HCT116 (cell line): ENCODE measurements around the gene PRPH2. TPM values are rescaled to one million over a fixed set of nuclear protein-coding genes. Genes with fewer than 3 reads are reported as not detected.

Experiments used
- ATAC-seq: fragments of 200-7000 bp; cut with Tn5 transposase; 2 replicates; pipeline ENCODE4 v1.9.1; 2020; ENCODE audit warnings: mild to moderate bottlenecking, moderate library complexity
- BruUV-seq: library from RNA; stranded (reverse); fragments of 400-500 nt; replicated peaks from 2 replicates; lab custom pipeline; 2021; lab: Mats Ljungman, UMichigan
- CTCF ChIA-PET: fragments of 300-600 bp; sonication (Branson Sonifier 250); formaldehyde crosslinking; loops from one replicate; lab custom pipeline; 2021; ENCODE audit warnings: antibody characterized with exemption; lab: Charles Lee
- POLR2A ChIA-PET: fragments of 300-600, 350-600 bp; sonication (Branson Sonifier 250); formaldehyde crosslinking; loops from one replicate; lab custom pipeline; 2021; ENCODE audit warnings: antibody characterized with exemption; lab: Charles Lee
- RAD21 ChIA-PET, 2 experiments: fragments of 300-600 bp; sonication (Branson Sonifier 250); formaldehyde crosslinking; loops; one replicate each; lab custom pipeline; 2023; ENCODE audit warnings: low total read pairs in 2 of 2; ENCODE audit not compliant: uncharacterized antibody in 2 of 2, unreplicated experiment in 2 of 2, low non-redundant PET in 1 of 2; lab: Charles Lee
- DNase-seq: peaks from one replicate; pipeline ENCODE4 v3.0.0-alpha.2; 2010; ENCODE audit warnings: low read depth, low spot score
- H2AFZ ChIP-seq: fragments of 200-600 bp; shearing (Covaris generic), sonication (generic); 2 replicates; pipeline ENCODE4 v1.6.1; 2017; ENCODE audit warnings: low read depth, mixed run types, mixed read lengths, antibody characterized with exemption, low read length; ENCODE audit not compliant: poor library complexity, severe bottlenecking
- H3K27ac ChIP-seq: 2 replicates; pipeline ENCODE4 v1.5.1; 2012; ENCODE audit warnings: low read depth, low read length
- H3K27me3 ChIP-seq: fragments of 200-600 bp; sonication (generic); 2 replicates; pipeline ENCODE4 v1.6.1; 2016; ENCODE audit warnings: mixed run types, low read length, mixed read lengths; ENCODE audit not compliant: insufficient read depth
- H3K36me3 ChIP-seq, 2 experiments: fragments of 200-500 bp in 1 of 2; fragments of 200-600 bp in 1 of 2; sonication (Bioruptor generic) in 1 of 2; sonication (generic) in 1 of 2; 2 replicates each; pipeline versions ENCODE4 v1.5.1 to v1.6.1; 2014 to 2016; ENCODE audit warnings: low read length in 2 of 2, inconsistent platforms in 1 of 2, mixed read lengths in 1 of 2, mixed run types in 1 of 2; ENCODE audit not compliant: insufficient read depth in 2 of 2, control insufficient read depth in 1 of 2
- H3K4me1 ChIP-seq, 2 experiments: fragments of 200-600 bp in 1 of 2; sonication (generic) in 1 of 2; 2 replicates each; pipeline versions ENCODE4 v1.5.1 to v1.6.1; 2012 to 2017; ENCODE audit warnings: low read length in 2 of 2, inconsistent platforms in 1 of 2, mild to moderate bottlenecking in 1 of 2, mixed read lengths in 1 of 2, mixed run types in 1 of 2, moderate library complexity in 1 of 2; ENCODE audit not compliant: insufficient read depth in 2 of 2, control insufficient read depth in 1 of 2
- H3K4me2 ChIP-seq: fragments of 200-600 bp; sonication (generic); 2 replicates; pipeline ENCODE4 v1.6.1; 2017; ENCODE audit warnings: mixed run types, low read length, mixed read lengths
- H3K4me3 ChIP-seq, 2 experiments: fragments of 200-600 bp in 1 of 2; sonication (generic) in 1 of 2; replicated peaks in 1 of 2; 2 replicates each; pipeline ENCODE4 v1.5.1; 2011 to 2016; ENCODE audit warnings: low read length in 2 of 2, control low read depth in 1 of 2, low read depth in 1 of 2, mild to moderate bottlenecking in 1 of 2, mixed read lengths in 1 of 2, mixed run types in 1 of 2
- H3K79me2 ChIP-seq: fragments of 200-600 bp; sonication (generic); 2 replicates; pipeline ENCODE4 v1.6.1; 2017; ENCODE audit warnings: mild to moderate bottlenecking, mixed run types, low read length, moderate library complexity, mixed read lengths; ENCODE audit not compliant: insufficient read depth
- H3K9ac ChIP-seq: fragments of 200-600 bp; sonication (generic); 2 replicates; pipeline ENCODE4 v1.6.1; 2016; ENCODE audit warnings: low read length, mixed read lengths
- H3K9me2 ChIP-seq: fragments of 200-600 bp; sonication (generic), shearing (Covaris generic); 2 replicates; pipeline ENCODE4 v1.6.1; 2017; ENCODE audit warnings: mixed run types, mild to moderate bottlenecking, moderate library complexity; ENCODE audit not compliant: insufficient read depth
- H3K9me3 ChIP-seq, 2 experiments: fragments of 200-500 bp in 1 of 2; fragments of 200-600 bp in 1 of 2; sonication (Bioruptor generic) in 1 of 2; sonication (generic) in 1 of 2; 2 replicates each; pipeline ENCODE4 v1.6.1; 2014 to 2017; ENCODE audit warnings: low read length in 2 of 2, mixed read lengths in 2 of 2, inconsistent platforms in 1 of 2, low read depth in 1 of 2, mild to moderate bottlenecking in 1 of 2, mixed run types in 1 of 2, moderate library complexity in 1 of 2; ENCODE audit not compliant: control insufficient read depth in 1 of 2, insufficient read depth in 1 of 2
- H4K20me1 ChIP-seq: fragments of 200-600 bp; sonication (generic), shearing (Covaris generic); 2 replicates; pipeline ENCODE4 v1.6.1; 2017; ENCODE audit warnings: mixed run types, mild to moderate bottlenecking, moderate library complexity; ENCODE audit not compliant: insufficient read depth
- EZH2 ChIP-seq: fragments of 200-600 bp; sonication (generic); IDR thresholded peaks from 2 replicates; pipeline ENCODE4 v1.6.1; 2017; ENCODE audit warnings: antibody characterized with exemption, mixed run types
- EZH2phosphoT487 ChIP-seq: fragments of 200-600 bp; IDR thresholded peaks from 2 replicates; pipeline ENCODE4 v1.6.1; 2018; ENCODE audit warnings: antibody characterized with exemption, borderline replicate concordance
- FOSL1 ChIP-seq: IDR thresholded peaks from 2 replicates; pipeline ENCODE4 v1.6.1; 2012; ENCODE audit warnings: low read depth
- JUND ChIP-seq: IDR thresholded peaks from 2 replicates; pipeline ENCODE4 v1.6.1; 2012
- SIN3A ChIP-seq: IDR thresholded peaks from 2 replicates; pipeline ENCODE4 v1.6.1; 2012; ENCODE audit warnings: low read depth
- ZNF274 ChIP-seq: fragments of 200-500 bp; sonication (Bioruptor generic); IDR thresholded peaks from 2 replicates; pipeline ENCODE4 v1.6.1; 2014; ENCODE audit warnings: mild to moderate bottlenecking, low read depth, low read length, inconsistent platforms
- intact Hi-C: fragments of 100-400 bp; cut with micrococcal nuclease; formaldehyde crosslinking; loops from 2 replicates; pipeline ENCODE4 v1.10.0; 2022
- total RNA-seq: library from RNA; stranded (reverse); gene quantifications from one replicate; pipeline ENCODE4 v1.2.1, GENCODE V29; 2021; ENCODE audit not compliant: unreplicated experiment
- TF ChIP-seq, protein P1 (sequence below): IDR thresholded peaks from 2 replicates; pipeline ENCODE4 v1.6.1; 2012
- TF ChIP-seq, protein P2 (sequence below): IDR thresholded peaks from 2 replicates; pipeline ENCODE4 v1.6.1; 2011; ENCODE audit warnings: mild to moderate bottlenecking, low read length, moderate library complexity; ENCODE audit not compliant: insufficient replicate concordance; ENCODE audit errors: extremely low read depth

PRPH2 gene
- total RNA-seq, 1 experiment from 2014 or later = not detected

DNA sequence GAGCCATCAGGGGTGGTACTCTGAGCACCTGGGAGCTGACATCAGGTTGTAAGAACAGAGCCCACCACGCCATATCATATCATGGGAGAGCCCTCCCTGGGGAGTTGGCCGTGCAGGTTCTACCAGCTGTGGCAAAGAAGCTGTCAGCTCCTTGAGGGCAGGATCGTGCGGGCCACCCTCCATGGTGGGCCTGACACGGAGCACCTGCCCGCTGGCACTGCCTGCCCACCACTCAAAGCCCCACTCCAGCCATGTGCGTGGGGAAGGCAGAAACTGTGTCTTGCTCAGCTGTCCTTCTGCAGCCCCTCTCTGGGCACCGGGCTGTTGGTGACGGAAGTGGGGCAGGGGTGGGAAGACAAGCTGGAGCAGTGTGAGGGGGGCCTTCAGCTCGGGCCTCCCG is 14.3 kb downstream of the PRPH2 start:
- Histone ChIP-seq H3K9me2 (no peaks in the 10 kb centered on the region), H2AFZ (no peak overlapping the region), H4K20me1 (no peaks in the 10 kb centered on the region), H3K9me3 (peaks cover 6 to 7% of the 10 kb centered on the region in 2 experiments; a peak in 1 of 4 replicates), H3K27me3 (no peaks in the 10 kb centered on the region), H3K4me1 (no peaks in the 10 kb centered on the region), H3K9ac (no peak overlapping the region), H3K4me2 (no peak overlapping the region), H3K79me2 (no peaks in the 10 kb centered on the region), H3K27ac (no peak overlapping the region), H3K4me3 (no peak overlapping the region), H3K36me3 (no peaks in the 10 kb centered on the region)
- intact Hi-C loops = no loop called here
- TF ChIP-seq ZNF274 (no peak), FOSL1 (no peak), EZH2 (no peak), EZH2phosphoT487 (no peak)
- TF ChIP-seq, protein P1, sequence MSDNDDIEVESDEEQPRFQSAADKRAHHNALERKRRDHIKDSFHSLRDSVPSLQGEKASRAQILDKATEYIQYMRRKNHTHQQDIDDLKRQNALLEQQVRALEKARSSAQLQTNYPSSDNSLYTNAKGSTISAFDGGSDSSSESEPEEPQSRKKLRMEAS = no peak
- TF ChIP-seq, protein P2, sequence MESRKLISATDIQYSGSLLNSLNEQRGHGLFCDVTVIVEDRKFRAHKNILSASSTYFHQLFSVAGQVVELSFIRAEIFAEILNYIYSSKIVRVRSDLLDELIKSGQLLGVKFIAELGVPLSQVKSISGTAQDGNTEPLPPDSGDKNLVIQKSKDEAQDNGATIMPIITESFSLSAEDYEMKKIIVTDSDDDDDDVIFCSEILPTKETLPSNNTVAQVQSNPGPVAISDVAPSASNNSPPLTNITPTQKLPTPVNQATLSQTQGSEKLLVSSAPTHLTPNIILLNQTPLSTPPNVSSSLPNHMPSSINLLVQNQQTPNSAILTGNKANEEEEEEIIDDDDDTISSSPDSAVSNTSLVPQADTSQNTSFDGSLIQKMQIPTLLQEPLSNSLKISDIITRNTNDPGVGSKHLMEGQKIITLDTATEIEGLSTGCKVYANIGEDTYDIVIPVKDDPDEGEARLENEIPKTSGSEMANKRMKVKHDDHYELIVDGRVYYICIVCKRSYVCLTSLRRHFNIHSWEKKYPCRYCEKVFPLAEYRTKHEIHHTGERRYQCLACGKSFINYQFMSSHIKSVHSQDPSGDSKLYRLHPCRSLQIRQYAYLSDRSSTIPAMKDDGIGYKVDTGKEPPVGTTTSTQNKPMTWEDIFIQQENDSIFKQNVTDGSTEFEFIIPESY = no peak
- ATAC-seq (no peak), DNase-seq (no peak)
- CTCF ChIA-PET = no interaction called here
- RAD21 ChIA-PET = interaction anchor here in 1 of 2 experiments (0.6 kb wide), 1 partner anchor 170 kb away, joined by 3 read pairs; no protein-coding TSS in a partner anchor
- no TSS peak for BruUV-seq
- POLR2A ChIA-PET = no interaction called here

DNA sequence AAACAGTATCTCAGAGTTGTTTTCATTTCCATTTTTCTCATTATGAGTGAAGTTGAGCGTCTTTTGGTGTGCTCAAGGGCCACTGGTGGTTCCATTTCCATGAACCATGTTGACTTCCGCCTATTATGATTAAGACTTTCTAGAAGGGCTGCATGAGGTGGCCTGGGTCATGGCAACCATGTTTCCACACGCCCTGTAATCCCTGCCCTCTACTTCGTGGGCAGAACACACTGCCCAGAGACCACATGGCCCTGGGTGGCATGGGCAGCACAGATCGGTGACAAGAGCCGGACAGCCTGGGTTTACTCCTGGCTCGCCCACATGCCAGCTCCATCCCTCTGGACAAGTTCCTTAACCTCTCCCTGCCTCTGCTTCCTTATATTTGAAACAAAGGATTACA is 14.8 kb downstream of the PRPH2 start:
- H3K36me3 ChIP-seq = no peaks in the 10 kb centered on the region
- ChIA-PET CTCF (no interaction called here), RAD21 (no interaction called here), POLR2A (no interaction called here)
- H3K9me3 ChIP-seq = peaks cover 6 to 7% of the 10 kb centered on the region in 2 experiments; a peak in 1 of 4 replicates
- peaks cover 0 to 3% of the 10 kb centered on the region in 2 experiments; a peak in 2 of 4 replicates for H3K4me1 ChIP-seq
- no peaks in the 10 kb centered on the region for H3K9me2 ChIP-seq
- no peak for DNase-seq
- no TSS peak for BruUV-seq
- H3K79me2 ChIP-seq = no peaks in the 10 kb centered on the region
- H3K27me3 ChIP-seq = no peaks in the 10 kb centered on the region
- no peak overlapping the region for H3K27ac ChIP-seq
- H3K9ac ChIP-seq = no peak overlapping the region
- H3K4me2 ChIP-seq = no peak overlapping the region
- no peak overlapping the region for H3K4me3 ChIP-seq
- ATAC-seq = no peak
- H4K20me1 ChIP-seq = no peaks in the 10 kb centered on the region
- H2AFZ ChIP-seq = no peak overlapping the region
- intact Hi-C loops = no loop called here
- TF ChIP-seq JUND (no peak), SIN3A (no peak)
